ENCODE results near the gene ZNF791. TPM values are rescaled to one million over a fixed set of nuclear protein-coding genes. Genes with fewer than 3 reads are reported as not detected.

The ZNF791 gene
- total RNA-seq, 2 donors from 2014 or later: 23.2 to 32.1 TPM

GRCh38 chr19:12626958-12627357 is 16.2 kb downstream of the ZNF791 start:
- DNase-seq: no peak
- Mint-ChIP-seq H3K4me1 (no peaks in the 10 kb centered on the region), H3K9me3 (peaks cover 95% of the 10 kb centered on the region), H3K36me3 (ENCODE audit: low read depth) (peaks cover 90% of the 10 kb centered on the region), H3K4me3 (no peak overlapping the region), H3K27me3 (ENCODE audit: insufficient read depth) (no peaks in the 10 kb centered on the region), H3K27ac (no peak overlapping the region)
- no peaks in the 10 kb centered on the region for H3K27me3 ChIP-seq (ENCODE audit: control insufficient read depth, insufficient read depth, low read length, poor library complexity, severe bottlenecking)
- peaks cover 86% of the 10 kb centered on the region for H3K36me3 ChIP-seq (ENCODE audit: control insufficient read depth, insufficient read depth, low read length)
- H3K9me3 ChIP-seq (ENCODE audit: control insufficient read depth, low read length): peaks cover 94% of the 10 kb centered on the region
- no peak overlapping the region for H3K9ac ChIP-seq (ENCODE audit: extremely low read depth, low read length, poor library complexity, severe bottlenecking)
- no peaks in the 10 kb centered on the region for H3K4me1 ChIP-seq (ENCODE audit: control insufficient read depth, insufficient read depth, low read length)
- WGBS, 2 experiments (ENCODE audit: insufficient coverage in 1 of 2, insufficient read length in 1 of 2): 96 to 100% methylated on average over 7 to 8 of the region's 8 CpGs
- no peak for TF ChIP-seq CTCF (conservative IDR thresholded peaks at IDR 0.05)
- peak overlapping the region; percentile 56 for H3K4me3 ChIP-seq (ENCODE audit: low read length)
- no peak overlapping the region for H3K27ac ChIP-seq (ENCODE audit: low read depth, low read length)

- H3K9ac ChIP-seq (ENCODE audit: extremely low read depth, low read length, poor library complexity, severe bottlenecking): no peak overlapping the region
- Mint-ChIP-seq H3K27ac (no peak overlapping the region), H3K4me1 (no peaks in the 10 kb centered on the region), H3K36me3 (ENCODE audit: low read depth) (peaks cover 85% of the 10 kb centered on the region), H3K9me3 (peaks cover 86% of the 10 kb centered on the region), H3K4me3 (no peak overlapping the region), H3K27me3 (ENCODE audit: insufficient read depth) (no peaks in the 10 kb centered on the region)
- WGBS, 2 experiments (ENCODE audit: insufficient coverage in 1 of 2, insufficient read length in 1 of 2): 96 to 97% methylated on average over 16 to 17 of the region's 17 CpGs
- peaks cover 84% of the 10 kb centered on the region for H3K9me3 ChIP-seq (ENCODE audit: control insufficient read depth, low read length)
- H3K36me3 ChIP-seq (ENCODE audit: control insufficient read depth, insufficient read depth, low read length): peaks cover 79% of the 10 kb centered on the region
- TF ChIP-seq CTCF (conservative IDR thresholded peaks at IDR 0.05): no peak
- no peak overlapping the region for H3K27ac ChIP-seq (ENCODE audit: low read depth, low read length)
- H3K4me3 ChIP-seq (ENCODE audit: low read length): peak overlapping the region; percentile 56
- DNase-seq: no peak
- no peaks in the 10 kb centered on the region for H3K4me1 ChIP-seq (ENCODE audit: control insufficient read depth, insufficient read depth, low read length)
- H3K27me3 ChIP-seq (ENCODE audit: control insufficient read depth, insufficient read depth, low read length, poor library complexity, severe bottlenecking): no peaks in the 10 kb centered on the region
Measured at GRCh38 chr19:12628040-12629022, 17.6 kb downstream of the ZNF791 start.

GRCh38 chr19:12629215-12629614 is 18.5 kb downstream of the ZNF791 start:
- H3K27me3 ChIP-seq (ENCODE audit: control insufficient read depth, insufficient read depth, low read length, poor library complexity, severe bottlenecking): no peaks in the 10 kb centered on the region
- H3K36me3 ChIP-seq (ENCODE audit: control insufficient read depth, insufficient read depth, low read length): peaks cover 70% of the 10 kb centered on the region
- no peaks in the 10 kb centered on the region for H3K27me3 Mint-ChIP-seq (ENCODE audit: insufficient read depth)
- H3K4me1 Mint-ChIP-seq: no peaks in the 10 kb centered on the region
- peaks cover 76% of the 10 kb centered on the region for H3K9me3 ChIP-seq (ENCODE audit: control insufficient read depth, low read length)
- DNase-seq: no peak
- no peaks in the 10 kb centered on the region for H3K4me1 ChIP-seq (ENCODE audit: control insufficient read depth, insufficient read depth, low read length)
- no peak overlapping the region for H3K4me3 Mint-ChIP-seq
- TF ChIP-seq CTCF (conservative IDR thresholded peaks at IDR 0.05): no peak
- 96 to 99% methylated on average over 4 to 6 of the region's 7 CpGs for WGBS, 2 experiments (ENCODE audit: insufficient coverage in 1 of 2, insufficient read length in 1 of 2)
- H3K27ac ChIP-seq (ENCODE audit: low read depth, low read length): no peak overlapping the region
- peak overlapping the region; percentile 56 for H3K4me3 ChIP-seq (ENCODE audit: low read length)
- H3K36me3 Mint-ChIP-seq (ENCODE audit: low read depth): peaks cover 81% of the 10 kb centered on the region
- no peak overlapping the region for H3K9ac ChIP-seq (ENCODE audit: extremely low read depth, low read length, poor library complexity, severe bottlenecking)
- no peak overlapping the region for H3K27ac Mint-ChIP-seq
- H3K9me3 Mint-ChIP-seq: peaks cover 77% of the 10 kb centered on the region
